HG03558 (cell line): ENCODE data around the gene SDCCAG8.
A peak's percentile ranks its signal among the peaks of the same experiment; 100 is the strongest.

Source experiments
- ATAC-seq: cut with Tn5 transposase; IDR thresholded peaks from one replicate; pipeline ENCODE4 v1.9.1; 2021; ENCODE audit warnings: moderate number of reproducible peaks; ENCODE audit not compliant: unreplicated experiment; ENCODE audit errors: extremely low read depth

Gene SDCCAG8

DNA sequence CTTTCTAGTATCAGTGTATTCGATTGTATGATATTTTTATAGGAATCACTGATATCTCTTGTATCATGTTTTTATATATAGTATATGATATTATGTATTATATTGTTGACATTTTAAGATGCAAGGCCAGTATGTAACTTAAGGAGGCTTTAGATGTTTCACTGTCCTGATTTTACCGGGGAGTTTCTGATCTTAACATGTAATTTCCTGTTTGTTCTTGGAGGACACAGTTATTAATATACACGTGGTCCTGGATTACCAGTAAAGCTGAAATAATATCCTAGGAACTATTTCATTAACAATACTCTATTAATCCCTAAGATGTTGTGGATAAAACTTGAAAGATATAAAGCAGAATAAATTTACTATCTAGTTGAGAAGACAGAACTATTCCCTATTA is 19.5 kb downstream of the SDCCAG8 start:
- no peak for ATAC-seq

DNA sequence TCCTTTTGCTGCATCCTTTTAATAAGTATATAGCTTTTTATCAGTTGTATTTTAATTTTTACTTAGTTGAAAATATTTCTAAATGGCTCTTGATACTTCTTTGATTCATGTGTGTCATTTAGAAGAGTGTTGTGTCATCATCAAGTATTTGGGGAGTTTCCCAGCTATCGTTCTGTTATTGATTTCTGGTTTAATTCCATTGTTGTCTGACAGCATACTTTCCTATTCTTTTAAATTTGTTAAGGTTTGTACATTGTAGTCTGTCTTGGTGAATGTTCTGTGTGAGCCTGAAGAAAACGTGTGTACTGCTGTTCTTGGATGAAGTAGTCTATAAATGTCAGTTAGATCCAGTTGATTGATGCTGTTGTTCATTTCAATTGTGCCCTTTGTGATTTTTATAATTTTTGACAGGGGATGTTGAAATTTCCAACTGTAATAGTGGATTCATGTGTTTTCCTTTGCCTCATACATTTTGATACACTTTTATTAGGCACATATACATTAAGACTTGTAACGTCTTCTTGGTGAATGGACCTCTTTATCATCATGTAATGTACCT is 24.8 kb downstream of the SDCCAG8 start:
- no peak for ATAC-seq

DNA sequence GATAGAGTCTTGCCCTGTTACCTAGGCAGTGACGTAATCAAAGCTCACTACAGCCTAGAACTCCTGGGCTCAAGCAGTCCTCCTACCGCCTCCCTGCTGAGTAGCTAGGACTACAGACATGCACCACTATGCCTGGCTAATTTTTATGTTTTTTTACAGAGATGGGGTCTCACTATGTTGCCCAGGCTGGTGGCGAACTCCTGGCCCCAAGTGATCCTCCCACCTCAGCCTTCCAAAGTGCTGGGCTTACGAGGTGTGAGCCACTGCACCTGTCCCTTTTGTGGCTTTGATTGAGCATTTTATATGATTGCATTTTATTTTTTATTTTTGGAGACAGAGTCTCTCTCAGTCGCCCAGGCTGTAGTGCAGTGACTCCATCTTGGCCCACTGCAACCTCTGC is 25.8 kb downstream of the SDCCAG8 start:
- no peak for ATAC-seq

DNA sequence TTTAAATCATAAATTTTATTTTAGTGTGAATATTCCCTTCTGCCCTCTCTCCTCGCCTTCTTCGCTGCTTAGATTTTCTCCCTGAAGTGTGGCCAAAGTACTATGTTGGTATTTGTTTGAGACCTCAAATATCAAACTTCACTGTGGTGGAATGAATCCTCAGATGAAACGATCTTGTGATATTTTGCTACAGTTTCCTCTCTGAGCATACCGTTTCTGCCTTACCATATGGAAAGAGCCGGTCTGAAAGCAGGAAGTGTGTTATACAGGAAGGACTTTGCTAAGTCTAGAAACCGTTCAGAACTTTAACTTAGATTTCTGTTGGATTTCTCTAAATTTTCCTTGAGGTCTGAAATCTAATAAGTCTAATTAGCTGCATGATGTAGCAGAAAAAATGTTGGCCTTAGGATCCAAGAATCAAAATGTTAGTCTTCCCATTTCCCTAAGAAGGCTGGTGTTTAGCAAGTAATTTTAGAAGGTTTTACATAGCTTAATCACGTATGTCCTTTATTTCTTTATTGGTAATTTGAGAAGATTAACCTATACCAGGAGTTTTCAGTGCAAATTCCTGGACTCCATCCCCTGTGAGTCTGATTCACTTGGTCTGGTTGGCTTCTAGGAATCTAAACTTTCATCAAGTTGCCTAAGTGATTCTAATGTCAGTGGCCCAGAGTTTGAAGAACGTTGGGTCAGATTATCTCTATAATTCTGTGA is 30.7 kb downstream of the SDCCAG8 start:
- ATAC-seq = no peak

DNA sequence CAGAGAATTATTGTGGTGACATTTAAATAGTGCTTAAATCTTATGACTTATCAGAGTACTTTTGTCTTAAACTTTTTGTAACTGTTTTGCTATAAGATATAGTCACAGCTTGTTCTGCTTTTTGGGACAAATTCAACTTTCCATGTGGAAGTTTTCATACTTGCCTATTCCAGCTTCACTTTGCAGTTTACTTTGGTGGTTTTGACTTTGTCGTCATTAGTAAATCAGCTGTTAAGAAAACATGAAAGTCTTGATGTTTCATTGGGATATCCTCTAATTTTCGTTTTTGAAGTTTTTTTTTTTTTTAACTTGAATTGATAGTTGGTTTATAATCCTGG is 31.3 kb downstream of the SDCCAG8 start:
- no peak for ATAC-seq

DNA sequence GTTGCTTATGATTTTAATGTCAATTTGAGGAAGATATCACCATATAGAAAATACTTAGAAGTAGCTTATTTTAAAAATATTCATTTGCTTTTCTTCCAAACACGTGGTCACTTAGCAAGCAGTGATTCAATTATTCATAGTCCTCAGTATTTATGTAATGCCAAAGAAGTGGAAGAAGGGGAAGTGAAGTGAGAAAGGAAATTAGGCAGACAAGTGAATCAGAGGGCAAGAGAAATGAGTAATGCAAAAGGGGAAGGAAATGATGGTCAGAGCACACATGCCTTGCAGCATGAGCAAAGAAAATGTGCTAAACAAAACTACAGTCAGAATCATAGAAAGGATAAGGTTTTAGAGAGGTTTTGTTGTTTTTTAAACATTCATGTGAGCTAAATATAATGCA is 31.8 kb downstream of the SDCCAG8 start:
- peak; percentile 95 for ATAC-seq

DNA sequence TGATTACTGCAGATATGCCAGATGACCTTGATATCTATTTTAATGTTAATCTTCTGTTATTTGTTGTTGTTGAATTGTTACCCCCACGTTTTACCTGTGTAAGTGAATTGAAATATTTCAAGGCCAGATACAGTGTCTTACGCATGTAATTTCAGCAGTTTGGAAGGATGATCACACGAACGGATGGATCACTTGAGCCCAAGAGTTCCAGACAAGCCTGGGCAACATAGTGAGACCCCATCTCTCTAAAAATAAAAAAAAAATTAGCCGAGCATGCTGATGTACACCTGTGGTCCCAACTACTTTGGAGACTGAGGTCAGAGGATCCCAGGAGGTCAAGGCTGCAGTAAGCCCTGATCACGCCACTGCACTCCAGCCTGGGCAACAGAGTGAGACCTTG is 32.2 kb downstream of the SDCCAG8 start:
- no peak for ATAC-seq

DNA sequence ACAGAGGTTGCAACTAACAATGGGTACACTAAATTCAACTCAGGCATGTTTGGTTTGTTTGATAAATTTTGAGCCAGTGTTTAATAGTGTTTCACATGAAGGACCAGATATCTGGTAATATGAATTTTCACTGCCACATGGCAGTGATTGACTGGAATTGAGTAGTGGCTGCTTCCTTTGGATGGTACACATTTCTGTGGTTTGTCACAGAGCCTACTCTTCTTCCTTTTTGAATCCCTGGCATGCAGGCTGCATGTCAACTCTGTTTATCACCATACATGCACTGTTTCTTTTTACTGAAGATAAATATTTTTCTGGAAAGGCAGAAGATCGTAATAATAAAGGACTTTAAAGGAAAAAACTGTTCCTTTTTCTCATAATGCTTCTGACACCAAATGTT is 35.5 kb downstream of the SDCCAG8 start:
- ATAC-seq = no peak

DNA sequence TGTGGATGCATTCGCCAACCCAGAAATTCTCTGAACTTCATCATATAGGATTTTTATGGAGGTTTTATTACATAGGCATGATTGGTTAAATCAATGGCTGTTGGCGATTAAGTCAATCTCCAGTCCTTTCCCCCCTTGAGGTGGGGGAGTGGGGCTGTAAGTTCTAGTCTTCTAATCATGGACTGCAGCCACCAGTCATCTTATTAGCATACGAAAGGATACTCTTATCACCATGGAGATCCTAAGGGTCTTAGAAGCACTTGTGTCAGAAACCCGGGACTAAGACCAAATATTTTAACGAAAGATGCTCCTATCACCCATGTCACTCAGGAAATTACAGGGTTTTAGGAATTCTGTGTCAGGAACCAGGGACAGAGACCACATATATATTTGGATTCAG is 36.3 kb downstream of the SDCCAG8 start:
- ATAC-seq = no peak

DNA sequence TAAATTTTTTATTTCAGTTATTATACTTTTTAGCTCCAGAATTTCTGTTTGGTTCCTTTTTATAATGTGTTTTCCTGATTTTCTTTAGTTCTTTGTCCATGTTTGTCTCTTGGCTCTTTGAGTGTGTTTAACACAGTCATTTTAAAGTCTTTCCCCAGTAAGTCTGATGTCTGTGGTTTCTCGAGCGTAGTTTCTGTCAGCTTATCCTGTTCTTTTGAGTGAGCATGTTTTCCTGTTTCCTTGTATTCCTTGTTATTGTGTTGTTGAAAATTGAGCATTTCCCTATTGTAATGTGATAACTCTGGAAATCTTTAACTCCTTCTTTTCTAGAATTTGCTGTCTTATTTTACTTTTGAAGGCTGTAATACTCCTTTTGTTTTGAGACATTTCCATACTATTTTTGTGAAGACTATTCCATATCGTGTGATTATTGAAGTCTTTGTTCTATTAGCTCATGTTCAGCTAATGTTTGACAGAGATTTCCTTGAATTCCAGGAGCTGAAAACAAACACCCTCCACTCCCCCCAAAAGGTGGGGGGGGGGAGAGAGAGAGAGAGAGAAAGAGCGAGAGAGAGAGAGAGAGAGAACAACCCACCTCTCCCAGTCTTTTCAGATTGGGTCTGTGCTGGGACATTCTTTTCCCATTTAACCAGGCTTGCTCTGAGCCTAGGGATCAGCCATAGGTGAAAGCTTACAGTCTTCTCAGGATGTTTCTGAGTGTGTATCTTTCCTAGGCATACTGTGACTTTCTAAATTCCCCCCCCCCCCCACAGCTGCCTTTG is 38.3 kb downstream of the SDCCAG8 start:
- no peak for ATAC-seq

DNA sequence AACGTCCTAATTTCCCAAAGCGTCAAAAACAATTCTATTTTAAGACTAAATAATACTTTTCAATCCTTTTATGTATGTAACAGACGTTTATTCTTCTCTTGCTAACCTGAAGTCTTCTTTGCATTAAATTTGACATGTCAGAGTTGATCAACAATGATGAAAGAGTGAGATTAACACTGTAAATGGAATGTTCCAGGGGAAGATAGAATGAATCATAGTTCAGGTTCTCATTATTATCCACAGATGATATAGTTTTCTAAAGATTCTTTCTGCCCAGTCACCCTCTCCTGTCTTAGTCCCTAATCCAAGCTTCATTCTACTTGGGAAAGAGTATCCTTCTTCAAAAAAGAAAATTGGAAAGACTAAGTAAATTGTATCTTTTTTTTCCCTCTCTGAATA is 38.9 kb downstream of the SDCCAG8 start:
- ATAC-seq = no peak

DNA sequence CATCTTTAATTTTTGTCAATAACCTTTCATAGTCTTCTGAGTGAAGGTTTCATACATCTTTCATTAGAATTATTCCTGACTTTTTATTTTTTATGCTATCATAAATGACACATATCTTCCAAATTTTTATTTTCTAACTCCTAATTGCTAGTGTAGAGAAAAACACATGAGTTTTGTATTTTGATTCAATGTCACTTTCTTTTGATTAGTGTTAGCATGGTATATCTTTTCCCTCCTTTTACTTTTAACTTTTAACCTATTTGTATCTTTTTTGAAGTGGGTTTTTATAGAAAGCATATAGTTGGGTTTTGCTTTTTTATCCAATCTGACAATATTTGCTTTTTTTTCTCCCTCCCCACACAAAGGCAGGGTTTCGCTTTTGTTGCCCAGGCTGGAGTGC is 43.2 kb downstream of the SDCCAG8 start:
- ATAC-seq = no peak

DNA sequence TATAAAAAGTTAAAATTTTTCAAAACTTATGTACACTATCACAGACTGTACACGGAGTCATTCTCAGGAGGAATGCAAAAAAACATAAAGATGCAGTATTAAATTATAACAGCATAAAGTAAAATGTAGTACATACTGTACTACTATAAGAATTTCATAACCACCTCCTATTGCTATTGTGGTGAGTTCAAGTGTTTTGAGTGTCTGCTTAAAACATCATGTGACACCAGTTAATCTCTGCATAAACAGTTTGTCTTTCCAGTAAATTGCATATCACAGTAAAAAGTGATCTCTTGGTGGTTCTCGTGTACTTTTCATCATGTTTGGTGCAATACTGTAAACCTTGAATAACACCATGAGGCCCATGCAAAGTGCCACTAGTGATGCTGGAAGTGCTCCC is 45.2 kb downstream of the SDCCAG8 start:
- no peak for ATAC-seq

DNA sequence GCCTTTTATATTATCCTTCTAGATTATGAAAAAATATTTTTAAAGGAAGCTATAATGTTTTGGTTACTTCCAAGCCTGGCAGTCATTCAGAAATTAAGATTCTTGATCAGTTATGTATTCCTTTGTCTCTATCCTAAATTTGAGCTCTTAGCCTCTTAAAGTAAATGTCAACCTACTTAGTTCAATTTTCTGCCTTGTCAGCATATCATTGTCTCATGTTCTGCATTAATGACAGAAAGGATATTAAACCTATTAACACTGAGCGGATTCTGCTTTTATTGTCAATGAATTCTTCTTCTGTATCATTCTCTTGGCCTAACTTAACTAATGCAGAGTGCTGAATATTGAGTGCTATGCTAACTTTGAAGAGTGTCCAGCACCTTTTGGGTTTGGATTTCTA is 56.0 kb downstream of the SDCCAG8 start:
- ATAC-seq = no peak

DNA sequence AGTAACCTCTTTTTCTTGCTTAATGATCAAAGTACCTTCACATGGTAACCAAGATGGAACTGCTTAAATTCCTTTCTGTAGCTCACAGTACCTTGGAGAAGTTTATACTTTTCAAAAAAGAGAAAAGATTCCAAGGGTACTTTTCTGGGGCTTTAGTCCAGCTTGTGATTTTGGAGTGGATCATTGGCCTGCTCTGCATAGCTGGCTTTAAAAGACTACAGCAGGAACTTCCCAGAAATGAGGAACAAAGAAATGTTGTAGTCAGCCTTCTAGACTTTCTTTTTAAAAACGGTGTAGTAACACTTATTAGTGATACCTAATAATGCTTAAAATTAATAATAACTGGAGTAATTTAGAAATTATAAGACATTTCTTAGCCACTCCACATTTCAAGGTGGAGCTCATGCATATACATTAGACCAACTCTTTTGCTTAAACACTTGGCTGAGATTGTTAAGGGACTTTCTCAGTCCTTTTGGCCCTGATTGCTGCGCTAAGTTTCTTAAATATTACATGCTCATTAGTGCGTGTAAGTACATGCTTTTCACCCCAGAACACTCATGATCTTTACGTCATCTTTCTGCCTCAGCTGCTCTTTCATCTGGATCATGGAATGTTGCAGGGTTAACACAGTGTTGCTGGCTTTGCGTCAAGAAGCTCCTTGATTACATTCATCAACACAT is 57.3 kb downstream of the SDCCAG8 start:
- peak; percentile 19 for ATAC-seq

DNA sequence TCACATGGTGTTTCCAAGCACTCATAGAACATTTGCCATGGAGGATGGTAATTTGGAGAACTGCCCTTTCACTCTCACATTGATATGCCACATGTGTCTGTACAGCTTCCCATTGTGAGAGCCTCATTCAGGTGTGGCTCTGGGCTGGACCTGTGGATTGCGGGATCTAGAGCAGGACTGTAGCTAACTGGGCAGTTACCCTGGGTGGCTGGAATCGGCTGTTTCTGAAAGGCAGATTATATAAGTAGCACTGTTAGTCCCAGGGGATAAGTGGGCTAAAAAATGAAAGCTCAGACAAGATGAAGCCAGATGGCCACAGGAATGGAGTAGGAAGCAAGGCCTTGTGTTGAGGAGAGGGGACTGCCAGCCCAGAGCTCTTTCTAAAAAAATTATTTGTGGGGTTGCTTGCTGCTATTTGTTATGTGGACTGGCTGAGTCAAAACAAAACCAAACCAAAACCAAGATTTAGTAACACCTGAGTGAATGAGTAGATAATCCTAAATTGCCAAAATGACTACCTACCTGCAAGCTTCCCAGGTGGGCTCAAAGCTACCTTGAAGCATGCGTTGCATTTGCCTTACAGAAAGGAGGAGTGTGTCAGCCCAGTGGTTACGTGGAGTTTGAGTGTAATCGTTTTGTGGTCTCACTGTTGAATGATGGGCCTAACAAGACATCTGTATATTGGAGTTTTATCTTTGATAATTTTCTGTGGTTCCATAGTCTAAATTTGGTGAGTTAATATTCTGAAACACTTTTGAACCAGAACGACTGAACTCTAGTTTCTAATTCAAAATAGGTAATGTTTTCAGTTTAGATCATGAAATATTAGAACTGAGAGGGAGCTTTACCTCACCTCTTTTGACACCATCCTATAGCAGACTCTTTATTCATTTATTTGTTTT is 58.0 kb downstream of the SDCCAG8 start:
- peak; percentile 53 for ATAC-seq

DNA sequence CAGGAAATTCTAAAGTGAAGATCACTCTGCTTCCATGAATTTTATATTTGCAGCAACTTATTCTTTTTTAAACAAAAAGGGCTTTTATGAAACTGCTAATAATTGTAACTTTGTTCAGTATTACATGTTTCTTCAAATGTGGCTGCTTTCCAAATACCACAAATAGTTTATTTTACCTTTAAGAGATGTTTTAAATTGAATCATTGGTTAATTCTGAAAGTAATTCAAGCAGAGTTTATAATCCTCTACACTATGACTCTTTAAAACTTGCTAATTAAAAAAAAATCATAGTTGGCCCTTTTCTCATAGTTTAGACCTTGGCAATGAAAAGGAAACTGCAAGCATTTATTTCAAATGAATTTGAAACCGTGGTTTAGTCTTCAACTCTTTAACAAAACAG is 59.6 kb downstream of the SDCCAG8 start:
- ATAC-seq = no peak

DNA sequence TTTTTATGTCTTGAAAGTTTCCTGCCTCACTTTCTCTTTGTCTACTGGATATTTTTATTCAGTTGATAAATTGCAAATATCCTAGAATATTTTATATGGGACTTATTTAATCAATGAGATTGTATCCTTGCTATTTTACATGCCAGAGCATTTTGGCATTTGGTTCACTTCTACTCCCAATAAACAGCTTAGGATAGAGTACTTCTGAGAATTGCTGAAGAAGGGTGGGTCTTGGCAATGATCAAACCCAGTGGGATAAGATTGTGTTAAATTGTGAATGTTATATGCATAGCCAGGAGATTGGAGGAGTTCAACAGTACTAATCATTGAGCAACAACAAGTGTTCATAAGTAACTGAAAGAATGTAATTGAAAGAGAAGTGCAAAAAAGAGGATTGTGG is 60.1 kb downstream of the SDCCAG8 start:
- no peak for ATAC-seq

DNA sequence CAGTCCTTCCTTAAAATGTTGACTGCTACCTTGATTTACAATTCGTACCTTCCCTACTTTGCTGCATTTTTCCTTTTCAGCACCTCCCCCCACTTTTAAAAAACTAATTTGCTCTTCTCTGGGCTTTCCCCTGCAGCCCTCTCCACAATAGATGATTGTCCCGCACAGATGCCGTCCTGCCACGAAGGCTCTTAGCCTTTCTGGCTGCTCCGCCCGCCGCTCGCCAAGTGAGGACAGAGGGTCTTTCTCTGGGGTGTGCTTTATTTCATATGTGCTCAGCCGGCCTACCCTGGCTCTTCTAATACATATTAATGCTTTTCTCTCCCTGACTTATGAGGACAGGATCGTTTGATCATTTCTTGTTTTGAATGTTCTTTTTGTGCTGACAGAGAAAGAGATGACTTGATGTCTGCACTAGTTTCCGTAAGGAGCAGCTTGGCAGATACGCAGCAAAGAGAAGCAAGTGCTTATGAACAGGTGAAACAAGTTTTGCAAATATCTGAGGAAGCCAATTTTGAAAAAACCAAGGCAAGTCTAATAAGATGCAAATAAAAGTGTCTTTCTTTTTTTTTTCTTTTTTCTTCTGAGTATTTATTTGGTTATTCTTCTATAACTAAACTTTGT is 60.6 kb downstream of the SDCCAG8 start:
- ATAC-seq = no peak

DNA sequence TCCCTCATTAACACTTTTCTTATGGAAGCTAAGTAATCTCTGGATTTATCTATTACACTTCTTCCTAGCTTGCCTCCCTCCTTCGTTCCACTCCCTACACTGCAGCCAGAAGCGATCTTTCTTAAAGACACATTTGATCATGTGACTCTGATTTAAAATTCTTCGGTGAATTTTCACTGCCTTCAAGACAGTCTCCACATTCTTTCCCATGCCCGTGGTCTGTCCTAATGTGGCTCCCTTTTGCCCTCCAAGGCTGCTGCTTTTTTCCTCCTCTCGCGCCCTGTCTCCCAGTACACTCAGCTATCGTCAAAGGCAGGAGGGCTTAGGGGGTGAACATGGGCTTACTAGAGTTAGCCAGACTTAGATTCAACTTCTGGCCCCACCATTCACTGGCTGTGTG is 64.4 kb downstream of the SDCCAG8 start:
- no peak for ATAC-seq
